ENCODE results near the gene PIKFYVE.
"Not testable (repeated sequence)": the region's sequence is repeated elsewhere in the genome, so short reads cannot be mapped to it uniquely, and the experiment has no call there.

The PIKFYVE gene

DNA sequence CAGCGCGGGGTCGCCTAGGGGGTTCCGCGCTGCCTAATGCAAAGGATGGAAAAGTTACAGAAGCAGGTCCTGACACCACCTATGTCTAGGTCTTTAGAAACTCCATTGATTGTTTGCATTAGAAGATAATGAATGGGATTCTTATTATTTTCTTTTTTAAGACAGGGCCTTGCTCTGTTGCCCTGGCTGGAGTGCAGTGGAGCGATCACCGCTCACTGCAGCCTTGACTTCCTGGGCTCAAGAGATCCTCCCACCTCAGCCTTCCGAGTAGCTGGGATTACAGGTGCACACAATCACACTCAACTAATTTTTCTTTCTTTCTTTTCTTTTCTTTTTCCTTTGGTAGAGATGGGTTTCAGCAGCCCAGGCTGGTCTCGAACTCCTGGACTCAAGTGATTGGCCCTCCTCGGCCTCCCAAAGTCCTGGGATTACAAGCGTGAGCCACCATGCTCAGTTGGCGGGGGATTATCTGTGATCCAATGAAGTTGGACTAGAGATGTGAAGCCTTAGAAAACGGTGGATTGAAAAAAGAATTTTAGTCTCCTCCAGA, 10.4 kb upstream of the PIKFYVE start:
- no peak for DNase-seq

DNA sequence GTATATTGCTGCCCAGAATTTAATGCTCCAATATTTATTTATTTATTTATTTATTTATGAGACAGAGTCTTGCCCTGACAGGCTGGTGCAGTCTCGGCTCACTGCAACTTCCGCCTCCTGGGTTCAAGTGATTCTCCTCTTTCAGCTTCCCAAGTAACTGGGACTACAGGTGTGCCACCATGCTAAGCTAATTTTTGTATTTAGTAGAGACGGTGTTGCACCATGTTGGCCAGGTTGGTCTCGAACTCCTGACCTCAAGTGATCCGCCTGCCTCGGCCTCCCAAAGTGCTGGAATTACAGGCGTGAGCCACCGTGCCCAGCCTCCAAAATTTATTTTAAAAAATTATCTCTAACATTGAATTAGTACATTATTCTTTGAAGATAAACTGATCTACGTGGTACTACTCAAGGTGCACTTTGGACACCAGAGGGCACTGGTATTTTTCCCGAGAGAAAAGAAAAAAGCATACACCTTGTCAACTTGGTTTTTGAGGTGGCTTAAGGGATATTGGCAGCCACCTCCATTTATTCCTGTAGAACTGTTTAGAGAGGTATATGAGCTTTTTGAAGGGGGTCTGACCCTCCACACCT, 9.8 kb upstream of the PIKFYVE start:
- no peak for DNase-seq

DNA sequence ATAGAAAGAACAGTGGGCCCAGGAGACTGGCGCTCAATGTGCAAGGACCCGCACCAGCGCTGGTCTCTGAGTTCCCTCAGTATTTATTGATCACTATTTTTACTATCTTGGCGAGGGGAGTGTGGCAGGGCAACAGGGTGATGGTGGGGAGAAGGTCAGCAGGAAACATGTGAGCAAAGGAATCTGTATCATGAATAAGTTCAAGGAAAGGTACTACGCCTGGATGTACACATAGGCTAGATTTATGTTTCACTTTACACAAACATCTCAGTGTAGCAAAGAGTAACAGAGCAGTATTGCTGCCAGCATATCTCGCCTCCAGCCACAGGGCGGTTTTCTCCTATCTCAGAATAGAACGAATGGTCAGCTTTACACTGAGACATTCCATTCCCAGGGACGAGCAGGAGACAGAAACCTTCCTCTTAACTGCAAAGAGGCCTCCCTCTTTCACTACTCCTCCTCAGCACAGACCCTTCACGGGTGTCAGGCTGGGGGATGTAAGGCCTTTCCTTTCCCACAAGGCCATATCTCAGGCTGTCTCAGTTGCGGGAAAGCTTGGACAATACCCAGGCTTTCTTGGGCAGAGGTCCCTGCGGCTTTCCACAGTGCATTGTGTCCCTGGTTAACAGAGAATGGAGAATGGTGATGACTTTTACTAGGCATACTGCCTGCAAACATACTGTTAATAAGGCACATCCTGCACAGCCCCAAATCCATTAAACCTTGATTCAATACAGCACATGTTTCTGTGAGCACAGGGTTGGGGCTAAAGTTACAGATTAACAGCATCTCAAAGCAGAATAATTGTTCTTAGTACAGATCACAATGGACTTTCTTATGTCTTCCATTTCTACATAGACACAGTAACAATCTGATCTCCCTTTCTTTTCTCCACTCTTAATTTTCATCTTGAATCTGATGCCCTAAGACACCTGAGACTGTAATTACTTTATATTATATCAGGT, 8.9 kb upstream of the PIKFYVE start:
- DNase-seq: not testable (repeated sequence)

DNA sequence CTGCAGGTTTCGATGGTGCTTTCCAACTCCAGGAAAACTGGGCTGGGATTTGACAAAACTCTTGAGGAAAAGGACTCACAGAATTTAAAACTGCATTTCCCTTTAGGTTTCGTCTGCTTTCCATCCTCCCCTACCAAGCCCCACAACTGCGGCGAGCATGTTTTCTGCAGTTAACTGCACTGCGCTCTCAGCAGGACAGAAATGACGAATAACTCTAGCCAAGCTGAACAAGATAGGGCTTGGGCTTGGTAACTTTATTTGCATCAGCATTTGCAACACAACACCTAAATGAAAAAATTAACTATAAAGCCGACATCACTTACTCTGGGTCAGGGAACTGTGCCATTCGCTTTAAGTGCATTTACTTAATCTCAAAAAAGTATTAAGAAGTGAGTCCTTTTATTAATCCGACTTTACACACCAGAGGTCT, 669 bp upstream of the PIKFYVE start:
- DNase-seq: no peak

DNA sequence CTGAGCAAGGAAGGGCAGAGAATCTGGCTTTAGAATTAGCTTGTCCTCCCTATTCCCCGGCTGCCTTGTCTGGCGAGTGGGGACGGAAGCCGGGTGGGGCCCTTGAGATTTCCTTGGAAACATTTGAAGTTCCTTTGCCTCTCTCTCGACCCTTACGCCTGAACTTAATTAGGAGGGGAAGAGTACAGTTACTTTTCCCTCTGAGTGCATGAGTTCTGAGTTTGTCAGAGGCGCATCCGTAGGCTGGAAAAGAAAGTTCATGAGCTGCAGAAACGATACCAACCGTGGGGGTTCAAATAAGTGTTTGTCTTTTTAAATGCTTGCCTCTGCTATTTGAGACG, 468 bp downstream of the PIKFYVE start:
- no peak for DNase-seq

DNA sequence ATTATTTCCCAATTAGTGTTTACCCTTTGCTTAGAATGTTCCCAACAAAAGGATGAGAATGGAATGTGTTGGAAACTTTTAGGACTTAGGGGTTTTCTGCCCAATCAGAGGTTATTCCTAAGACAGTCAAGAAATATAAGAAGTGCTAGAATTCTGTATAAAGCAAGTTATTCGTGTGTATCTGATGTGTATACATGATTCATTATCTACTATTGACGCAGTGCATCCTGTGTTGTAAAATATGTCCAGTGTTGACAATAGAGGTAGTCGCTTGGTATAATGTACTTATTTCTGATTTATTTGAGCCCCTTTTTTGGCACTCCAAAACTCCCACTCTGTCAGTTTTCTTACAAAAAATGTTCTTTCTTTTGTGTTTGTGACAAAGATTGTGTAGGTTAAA, 881 bp downstream of the PIKFYVE start:
- DNase-seq: no peak

DNA sequence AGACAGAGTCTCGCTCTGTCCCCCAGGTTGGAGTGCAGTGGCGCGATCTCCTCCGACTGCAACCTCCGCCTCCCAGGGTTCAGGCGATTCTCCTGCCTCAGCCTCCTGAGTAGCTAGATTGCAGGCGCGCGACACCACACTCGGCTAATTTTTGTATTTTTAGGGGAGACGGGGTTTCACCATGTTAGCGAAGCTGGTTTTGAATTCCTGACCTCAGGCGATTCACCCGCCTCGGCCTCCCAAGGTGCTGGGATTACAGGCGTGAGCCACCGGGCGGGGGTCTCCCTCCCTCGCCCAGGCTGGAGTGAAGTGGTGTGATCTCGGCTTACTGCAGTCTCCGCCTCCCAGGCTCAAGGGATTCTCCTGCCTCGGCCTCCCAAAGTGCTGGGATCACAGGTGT, 1.5 kb downstream of the PIKFYVE start:
- not testable (repeated sequence) for DNase-seq

DNA sequence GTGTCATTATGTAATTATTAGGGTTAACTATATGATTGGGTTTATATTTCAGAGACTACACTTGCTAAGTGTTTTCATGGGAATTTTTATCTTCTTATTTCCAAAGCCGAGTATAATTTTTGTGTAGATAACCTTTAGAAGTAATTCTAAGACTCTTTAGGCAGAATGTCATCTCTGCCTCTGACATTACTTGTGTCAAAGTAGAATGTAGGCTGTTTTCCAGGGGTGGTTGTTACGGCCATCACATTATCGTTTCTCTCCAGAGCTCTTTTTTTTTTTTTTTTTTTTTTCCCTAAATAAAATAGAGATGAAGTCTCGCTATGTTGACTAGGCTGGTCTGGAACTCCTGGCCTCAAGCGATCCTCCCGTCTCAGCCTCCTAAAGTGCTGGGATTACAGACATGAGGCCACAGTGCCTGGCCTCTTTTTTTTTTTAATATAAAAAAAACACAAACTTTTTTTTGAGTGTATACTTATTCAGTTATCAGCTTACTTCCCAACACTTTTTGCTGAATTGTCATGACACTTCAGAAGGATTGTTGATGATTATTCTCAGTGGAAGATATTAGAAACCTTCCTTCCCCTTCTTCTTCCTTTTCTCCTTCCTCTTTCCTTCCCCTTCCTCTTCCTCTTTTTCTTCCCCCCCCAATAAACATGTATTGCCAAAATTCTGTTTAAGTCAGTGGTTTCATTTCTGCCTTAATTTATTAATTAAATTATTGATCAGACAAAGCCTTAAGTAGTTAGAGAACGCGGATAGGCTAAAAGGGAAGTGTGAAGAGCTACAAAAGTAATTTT, 2.3 kb downstream of the PIKFYVE start:
- no peak for DNase-seq

DNA sequence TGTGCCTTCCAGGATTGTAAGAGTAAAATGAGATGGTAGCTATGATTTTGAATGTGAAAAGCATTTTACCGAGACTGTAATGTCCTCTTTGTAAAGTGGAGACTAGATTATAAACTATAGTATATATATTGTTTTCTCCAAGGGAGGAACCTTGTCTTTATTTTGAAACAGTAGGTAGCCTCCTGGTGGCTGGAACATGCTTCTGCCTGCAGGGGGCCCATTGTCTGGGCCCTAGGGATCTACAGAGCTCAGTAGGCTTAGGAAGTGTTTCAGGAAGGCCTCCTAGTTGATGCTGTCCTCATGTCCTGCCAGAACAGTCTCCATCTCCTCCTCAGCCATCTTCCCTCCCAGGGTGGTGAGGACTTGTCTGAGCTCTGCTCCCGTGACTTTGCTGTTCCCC, 3.0 kb downstream of the PIKFYVE start:
- no peak for DNase-seq

DNA sequence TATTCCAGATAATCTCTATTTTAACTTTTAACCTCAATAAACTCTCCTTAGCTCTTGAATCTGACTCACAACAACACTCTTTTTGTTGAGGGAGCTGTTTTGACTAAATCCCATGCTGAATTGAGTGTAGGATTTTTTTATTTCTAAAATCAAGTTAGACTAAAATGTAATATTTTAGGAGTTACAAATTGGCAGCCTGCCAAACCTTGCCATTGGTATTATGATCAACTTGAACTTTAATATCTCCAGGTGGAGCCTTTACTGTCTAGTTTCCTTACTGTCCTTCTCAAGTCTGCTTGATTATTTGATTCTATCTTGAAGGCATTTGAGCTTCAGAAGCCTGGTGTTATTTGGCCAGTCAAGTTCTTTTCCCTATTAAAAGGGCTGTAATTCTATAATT, 8.7 kb downstream of the PIKFYVE start:
- no peak for DNase-seq

DNA sequence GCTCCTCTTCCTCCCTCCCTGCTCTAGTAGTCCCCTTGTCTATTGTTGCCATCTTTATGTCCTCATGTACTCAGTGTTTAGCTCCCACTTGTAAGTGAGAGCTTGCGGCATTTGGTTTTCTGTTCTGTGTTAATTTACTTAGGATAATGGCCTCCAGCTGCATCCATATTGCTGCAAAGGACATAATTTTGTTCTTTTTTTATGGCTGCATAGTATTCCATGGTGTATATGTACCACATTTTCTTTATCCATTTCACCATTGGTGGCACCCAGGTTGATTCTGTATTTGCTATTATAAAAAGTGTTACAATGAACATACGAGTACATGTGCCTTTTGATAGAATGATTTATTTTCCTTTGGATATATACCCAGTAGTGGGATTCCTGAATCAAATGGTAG, 12.5 kb downstream of the PIKFYVE start:
- no peak for DNase-seq

DNA sequence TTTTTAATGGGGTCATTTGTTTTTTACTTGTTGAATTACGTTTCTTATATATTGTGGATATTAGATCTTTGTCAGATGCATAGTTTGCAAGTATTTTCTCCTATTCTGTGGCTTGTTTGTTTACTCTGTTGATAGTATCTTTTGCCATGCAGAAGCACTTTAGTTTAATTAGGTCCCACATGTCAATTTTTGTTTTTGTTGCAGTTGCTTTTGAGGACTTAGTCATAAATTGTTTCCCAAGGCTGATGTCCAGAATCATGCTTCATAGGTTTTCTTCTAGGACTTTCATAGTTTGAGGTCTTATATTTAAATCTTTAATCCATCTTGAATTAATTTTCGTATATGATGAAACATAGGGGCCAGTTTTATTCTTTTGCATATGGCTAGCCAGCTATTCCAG, 13.2 kb downstream of the PIKFYVE start:
- no peak for DNase-seq

DNA sequence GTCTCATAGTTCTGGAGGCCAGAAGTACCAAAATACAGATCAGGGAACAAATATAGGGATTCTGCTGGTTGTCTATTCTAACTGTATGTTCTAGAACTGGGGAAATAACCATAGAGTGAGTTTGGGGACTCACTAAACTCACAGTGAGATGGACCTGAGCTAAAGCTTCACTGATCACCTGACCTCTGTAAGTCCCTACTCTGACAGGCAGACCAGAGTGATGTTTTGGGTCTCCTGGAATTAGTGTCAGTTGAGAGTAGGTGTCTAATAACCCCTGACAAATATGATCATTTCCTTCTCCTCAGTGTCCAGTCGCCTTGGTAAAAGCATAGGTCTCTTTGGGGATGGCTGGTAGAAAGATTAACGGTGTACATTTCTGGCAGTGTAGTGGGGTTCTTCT, 14.2 kb downstream of the PIKFYVE start:
- no peak for DNase-seq

DNA sequence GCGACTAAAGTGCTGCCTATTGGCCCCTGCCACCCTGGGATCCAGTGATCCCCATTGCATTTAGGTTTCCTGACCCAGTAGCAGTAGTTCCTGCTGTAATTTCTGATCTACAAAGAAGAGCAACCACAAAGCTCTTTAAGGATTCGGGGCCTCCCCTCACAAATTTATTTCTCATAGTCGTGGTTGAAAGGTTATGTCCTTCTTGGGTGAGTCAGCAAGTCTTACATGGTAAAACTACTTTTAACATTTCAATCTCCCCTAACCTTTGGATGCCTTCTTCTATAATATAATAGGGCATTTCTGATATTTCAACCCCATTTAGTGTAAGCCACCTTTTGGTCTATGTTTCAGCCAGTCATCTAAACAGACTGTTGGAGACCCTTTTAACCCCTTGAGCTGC, 14.9 kb downstream of the PIKFYVE start:
- no peak for DNase-seq

DNA sequence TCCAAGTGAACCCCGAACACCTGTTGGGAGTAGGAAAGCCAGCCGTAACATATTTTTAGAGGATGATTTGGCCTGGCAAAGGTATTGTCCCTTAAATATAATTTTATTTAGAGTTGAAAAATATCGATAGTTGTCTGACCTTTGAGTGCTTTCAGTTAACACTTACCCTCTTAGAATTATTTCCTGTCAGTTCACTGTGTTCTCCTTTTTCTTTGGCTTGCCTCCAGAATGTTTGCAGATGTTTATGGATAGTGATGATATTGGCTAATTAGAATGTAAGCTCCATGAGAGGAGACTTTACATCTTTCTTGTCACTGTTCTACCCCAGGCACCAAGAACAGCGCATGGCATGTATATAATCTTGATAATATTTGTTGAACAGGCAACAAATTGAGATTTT, 19.8 kb downstream of the PIKFYVE start:
- DNase-seq: no peak

DNA sequence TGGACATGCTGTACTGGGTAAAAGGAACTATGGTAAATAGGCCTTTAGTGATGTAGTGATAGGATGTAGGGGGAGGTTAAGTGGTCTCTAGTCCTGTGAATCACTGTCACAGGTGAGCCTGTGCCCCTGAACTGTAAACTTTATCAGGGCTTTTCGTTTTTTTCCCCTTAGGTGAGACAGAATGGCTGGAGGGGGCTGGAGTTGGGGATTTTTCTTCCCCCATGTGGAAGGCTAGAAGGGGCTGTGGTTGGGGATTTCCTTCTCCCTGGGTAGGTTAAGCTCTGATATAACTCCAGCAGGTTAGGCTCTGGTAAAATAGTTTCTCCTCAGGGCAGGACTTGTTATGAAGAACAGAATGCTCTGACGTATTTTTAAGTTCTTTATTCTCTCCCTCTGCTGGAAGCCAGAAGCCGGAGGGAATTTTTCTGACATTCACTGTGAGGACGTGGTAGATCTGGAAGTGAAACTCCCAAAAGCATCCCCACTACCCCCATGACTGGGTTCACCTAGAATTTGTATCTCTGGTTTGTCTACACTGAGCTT, 28.5 kb downstream of the PIKFYVE start:
- DNase-seq: no peak

DNA sequence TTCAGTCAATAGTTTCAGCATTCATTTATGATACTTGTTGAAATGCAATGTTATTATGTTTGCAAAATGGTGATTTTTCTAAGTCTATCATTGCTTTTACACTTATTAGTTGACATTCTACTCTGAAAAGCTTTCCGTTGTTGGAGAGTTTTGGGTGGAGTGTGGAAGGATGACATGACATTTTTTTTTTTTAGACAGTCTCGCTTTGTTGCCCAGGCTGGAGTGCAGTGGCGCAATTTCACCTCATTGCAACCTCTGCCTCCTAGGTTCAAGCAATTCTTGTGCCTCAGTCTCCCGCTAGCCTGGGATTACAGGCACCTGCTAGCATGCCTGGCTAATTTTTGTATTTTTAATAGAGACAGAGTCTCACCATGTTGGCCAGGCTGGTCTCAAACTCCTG, 29.8 kb downstream of the PIKFYVE start:
- DNase-seq: no peak

DNA sequence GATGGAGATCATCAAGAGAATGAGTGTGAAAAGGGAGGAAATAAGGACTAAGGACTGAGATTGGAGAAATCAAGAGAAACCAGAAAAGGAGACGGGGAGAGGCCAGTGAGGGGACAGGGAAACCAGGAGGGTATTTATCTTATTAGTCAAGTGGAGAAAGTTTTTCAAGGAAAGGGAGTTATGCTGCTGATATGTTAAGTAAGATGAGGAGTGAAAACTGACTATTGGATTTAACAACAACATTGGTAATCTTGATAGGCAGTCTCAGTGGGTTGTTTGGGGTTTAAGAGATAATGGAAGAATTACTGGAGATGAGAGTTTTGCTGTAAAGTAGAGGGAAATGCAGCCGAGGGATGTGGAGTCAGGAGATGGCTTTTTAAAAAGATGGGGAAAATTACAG, 30.6 kb downstream of the PIKFYVE start:
- no peak for DNase-seq

DNA sequence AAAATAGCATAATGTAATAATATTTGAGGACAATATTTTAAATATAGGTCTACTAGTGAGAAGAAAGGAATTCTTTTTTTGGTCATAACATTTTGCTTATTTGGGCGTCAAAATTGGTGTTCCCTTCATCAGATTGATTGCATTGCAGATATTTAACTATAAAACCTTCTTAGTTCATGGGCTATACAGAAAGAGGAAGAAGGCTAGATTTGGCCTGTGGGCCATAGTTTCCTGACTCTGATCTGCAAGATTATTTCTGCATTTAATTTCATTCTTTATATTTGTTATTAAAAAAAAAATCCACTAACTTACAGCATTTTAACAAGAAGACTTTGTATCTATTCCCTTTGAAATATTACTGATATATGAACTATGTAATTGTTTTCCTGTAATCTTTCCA, 31.9 kb downstream of the PIKFYVE start:
- no peak for DNase-seq

DNA sequence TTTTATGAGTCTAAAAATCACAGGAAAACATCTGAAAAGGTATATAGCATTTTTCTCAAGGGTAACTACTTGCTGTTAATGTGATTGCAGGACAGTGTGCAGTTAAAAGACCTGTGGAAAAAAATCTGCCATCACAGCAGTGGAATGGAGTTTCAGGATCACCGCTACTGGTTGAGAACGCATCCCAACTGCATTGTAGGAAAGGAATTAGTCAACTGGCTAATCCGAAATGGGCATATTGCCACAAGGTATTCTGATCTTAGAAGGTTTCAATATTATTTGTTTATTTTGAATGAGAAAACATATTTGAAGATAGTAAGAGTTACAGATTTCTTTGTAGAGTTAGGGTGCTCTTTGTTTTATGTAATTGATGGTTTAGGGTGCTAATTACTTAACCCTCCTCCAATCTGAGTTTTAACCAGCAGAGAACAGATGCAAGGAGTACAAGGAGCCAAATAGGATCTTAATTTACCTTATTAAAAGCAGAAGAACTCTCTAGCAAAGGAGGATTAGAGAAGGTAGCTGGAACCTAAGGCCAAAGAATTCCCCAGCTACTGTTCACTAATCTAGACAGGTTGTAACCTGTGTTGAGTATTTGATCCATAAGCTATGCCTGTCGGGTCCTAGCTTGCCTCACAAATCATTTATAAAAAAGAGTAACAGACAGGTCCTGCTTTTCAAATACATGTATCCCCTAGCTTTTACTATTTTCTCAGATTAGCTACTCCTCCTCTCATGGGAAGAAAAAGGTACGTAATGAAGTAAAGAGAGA, 35.0 kb downstream of the PIKFYVE start:
- DNase-seq: no peak

DNA sequence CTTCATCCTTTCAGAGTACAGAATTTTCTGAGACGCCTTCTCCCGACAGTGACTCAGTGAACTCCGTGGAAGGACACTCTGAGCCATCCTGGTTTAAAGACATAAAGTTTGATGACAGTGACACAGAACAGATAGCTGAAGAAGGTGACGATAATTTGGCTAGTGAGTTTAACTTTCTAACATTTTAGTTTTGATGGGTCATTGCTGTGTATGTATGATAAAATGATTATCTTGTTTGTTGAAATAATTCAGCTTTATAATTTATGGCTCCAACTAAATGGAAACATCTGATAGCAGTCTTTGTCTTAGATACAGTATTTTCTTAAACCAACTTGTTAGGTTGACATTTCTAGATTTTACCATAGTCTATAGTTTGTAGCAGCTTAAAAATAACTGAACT, 38.1 kb downstream of the PIKFYVE start:
- DNase-seq: no peak

DNA sequence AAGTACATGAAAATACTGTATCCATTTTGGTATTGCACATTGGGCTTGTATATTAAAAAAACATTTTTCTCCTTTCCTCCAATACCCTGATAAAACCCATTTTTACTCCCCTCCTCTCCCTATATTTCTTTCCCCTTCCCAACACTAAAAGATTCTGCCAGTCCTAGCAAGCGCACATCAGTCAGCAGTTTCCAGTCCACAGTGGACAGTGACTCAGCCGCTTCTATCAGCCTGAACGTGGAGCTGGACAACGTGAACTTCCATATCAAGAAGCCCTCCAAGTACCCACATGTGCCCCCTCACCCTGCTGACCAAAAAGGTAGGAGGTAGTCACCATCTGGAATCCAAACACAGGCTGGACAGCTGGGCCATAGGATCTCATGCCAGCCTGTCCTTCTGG, 38.6 kb downstream of the PIKFYVE start:
- DNase-seq: no peak
